Measurements from ENCODE around the gene ESRP2.

The ESRP2 gene

DNA sequence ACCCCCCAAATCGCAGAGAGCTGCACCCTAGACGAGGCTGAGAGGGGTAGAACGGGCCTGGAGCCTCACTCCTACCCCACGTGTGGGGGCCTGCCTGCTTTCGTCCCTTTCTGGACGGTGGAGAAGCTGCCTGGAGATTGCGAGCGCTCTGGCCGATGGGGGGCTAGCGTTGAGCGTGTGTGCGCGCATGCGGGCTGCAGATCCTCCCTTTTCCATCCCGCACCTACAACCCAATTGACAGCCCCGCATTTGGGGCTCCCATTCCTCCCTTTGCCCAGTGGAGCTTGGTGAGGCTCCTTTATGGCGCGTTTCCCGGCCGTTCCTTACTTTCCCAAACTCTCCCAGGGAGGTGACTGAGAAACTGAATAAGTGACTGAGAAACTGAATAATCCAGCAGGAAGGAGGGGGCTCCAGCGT is 907 bp upstream of the ESRP2 start:
- FAIRE-seq: no peak

DNA sequence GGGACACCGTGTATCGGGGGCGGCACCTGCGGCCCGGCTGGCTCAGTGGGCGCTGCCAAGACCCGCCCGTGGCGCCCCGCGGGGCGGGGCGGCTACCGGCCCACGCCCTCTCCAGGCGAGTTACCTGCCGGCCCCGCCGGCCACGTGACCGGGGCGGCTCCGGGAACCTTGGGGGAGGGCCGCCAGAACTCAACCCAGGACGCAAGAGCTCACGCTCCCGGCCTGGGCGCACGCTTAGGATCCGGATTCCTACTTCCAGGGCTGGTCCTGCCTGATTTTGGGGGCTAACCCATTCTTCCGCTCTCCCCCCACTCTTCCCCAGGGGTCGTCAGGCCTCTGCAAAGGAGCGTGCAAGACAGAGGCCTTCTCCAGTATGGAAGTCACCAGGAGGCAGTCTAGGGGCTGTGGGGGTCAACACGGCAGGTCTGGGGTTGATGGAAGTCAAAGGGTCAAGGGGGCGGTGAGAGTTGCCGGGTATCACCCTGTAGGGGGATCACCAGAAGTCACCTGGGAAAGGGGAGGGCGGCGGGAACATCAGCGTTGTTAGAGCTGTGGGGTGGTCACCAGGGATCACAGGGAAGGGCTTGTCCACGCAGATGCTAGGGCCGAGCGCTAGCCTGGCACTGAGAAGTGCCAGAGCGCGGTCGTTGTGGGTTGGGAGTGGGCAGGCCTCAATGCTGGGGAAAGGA is 354 bp upstream of the ESRP2 start:
- FAIRE-seq: no peak

GRCh38 chr16:68235108-68235886 is 630 bp downstream of the ESRP2 start:
- no peak for FAIRE-seq

- no peak for FAIRE-seq
These were observed 1.5 kb downstream of the ESRP2 start for GRCh38 chr16:68234188-68235107.

DNA sequence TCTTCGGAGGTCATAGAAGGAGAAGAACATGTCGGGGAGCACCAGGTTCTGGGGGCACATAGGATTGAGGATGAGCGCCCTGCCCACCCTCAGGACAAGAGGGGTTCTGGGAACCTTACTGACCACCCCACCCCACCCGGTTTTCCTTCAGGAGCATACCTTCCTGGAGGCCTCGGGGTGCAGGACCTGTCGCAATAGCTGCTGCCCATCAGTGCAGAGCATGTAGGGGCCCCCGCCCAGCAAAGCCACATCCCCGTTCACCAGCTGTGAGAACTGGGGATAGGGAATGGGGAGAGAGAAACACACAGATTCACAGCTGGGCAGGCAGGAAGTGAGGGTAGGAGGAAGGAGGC is 2.1 kb downstream of the ESRP2 start:
- no peak for FAIRE-seq

DNA sequence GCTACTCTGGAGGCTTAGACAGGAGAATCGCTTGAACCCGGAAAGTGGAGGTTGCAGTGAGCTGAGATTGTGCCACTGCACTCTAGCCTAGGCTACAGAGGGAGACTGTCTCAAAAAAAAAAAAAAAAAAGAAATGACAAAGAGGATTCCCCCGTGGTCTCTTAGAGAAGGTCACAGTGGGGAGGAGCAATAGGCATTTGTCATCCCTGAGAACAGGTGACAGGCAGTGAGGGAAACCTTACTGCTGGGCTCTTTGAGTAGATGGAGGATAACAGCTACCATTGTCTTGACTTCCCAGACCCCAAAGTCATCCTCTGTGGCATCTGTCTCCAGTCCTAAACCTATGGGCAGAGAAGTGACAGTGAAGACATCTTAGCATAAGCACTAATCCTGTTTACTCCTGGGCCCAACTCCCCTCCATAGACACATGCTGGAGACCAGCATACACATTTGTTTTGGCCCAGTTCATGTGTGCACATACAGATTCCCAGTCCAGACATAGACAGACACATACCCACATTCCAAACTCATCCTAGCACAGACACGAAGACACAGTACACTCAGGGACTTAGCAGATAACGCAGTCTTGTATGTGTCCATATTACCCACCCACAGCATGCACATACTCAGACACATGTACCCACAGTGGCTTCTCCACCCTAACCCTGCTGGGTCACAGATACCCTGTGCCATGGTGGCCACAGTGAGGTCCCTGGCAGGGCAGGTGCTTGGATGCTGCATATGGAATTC is 2.7 kb downstream of the ESRP2 start:
- no peak for FAIRE-seq

DNA sequence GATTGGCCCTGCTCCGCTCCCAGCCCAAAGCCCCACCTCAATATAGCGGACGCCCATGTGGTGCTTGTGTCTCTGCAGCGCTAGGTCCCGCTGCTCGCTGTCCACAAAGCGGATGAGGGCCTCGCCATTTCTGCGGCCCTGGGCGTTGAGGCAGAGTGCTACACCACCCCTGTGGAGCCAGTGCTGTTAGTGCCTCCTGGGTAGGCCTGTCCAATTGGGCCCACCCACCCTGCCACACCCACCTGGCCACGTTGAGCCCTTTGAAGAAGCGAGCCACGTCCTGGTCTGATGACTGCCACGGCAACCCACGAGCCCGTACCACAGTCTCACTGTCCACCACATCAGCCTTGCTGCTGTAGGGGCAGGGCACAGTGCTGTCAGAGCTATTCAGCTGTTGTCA is 3.6 kb downstream of the ESRP2 start:
- no peak for FAIRE-seq

GRCh38 chr16:68231384-68232136 is 4.4 kb downstream of the ESRP2 start:
- FAIRE-seq: no peak

DNA sequence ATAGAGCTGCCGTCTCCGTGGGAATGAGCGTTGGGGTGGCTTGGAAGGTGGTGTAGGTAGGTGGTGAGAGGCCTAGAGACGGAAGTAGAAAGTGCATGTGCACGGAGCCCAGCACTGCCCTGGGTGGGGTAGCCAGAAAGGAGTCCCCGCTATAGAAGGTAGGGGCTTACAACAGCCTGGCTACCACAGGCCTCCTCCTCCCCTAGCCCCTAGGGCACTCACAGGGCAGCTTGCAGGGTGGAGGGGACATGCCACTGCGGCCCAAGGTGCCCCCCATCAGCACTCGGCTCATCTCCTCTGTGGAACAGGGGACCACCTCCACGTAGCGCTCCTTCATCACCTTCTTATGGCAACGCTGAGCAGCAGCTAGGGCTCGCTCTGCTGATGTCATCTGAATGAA is 5.0 kb downstream of the ESRP2 start:
- no peak for FAIRE-seq

DNA sequence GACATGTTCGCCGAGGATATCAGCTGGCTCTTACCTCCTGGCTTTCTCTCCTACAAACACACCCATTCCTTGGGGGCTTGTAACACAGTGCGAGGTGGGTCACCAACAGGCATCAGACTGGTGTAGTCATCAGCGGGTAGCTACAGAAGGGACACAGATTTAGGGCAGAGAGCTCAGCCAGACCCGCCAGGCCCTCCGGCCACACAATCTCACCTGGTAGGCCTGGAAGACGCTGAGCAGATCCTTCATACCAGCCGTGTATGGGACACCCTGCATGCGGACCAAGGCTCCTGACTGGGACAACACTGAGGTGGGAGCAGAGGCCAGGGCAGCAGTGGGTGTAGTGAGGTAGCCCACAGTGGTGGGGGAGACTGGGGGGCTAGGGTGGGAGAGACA is 5.8 kb downstream of the ESRP2 start:
- FAIRE-seq: no peak

DNA sequence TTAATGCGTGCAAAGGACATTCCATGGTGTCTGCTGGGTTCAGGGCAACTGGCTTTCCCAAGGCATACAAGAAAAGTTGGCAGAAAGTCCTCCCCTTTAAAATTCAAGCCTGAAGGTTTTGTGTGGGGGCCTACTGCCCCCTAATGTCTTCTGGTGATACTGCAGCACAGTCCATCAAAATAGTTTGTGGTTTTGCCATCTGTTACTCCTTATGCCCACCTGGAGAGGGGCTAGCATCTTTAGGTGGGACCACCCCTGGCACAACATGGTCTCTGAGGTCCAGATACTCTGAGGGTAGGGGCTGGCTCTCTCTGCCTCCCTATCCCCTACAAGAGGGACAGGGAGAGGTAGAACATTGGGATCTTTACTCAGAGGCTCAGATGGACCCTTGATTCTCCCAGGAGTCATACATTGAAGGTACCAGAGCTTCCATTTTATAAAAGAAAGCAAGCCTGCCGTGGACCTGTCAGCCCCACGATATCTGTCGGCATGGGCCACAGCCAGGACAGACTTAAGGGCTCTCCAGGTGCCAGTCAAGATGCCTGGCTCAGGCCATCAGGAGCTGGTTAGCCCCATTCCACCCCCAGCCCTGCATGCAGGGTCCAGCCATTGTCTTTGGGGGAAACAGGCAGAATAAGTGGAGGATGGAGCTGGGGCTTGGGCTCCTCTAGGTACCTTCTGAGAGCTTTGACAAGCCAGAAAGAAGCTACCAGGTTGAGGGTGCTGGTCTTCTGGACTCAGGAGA is 6.3 kb downstream of the ESRP2 start:
- no peak for FAIRE-seq

- no peak for FAIRE-seq
These were observed 7.3 kb downstream of the ESRP2 start for GRCh38 chr16:68228652-68229051.

DNA sequence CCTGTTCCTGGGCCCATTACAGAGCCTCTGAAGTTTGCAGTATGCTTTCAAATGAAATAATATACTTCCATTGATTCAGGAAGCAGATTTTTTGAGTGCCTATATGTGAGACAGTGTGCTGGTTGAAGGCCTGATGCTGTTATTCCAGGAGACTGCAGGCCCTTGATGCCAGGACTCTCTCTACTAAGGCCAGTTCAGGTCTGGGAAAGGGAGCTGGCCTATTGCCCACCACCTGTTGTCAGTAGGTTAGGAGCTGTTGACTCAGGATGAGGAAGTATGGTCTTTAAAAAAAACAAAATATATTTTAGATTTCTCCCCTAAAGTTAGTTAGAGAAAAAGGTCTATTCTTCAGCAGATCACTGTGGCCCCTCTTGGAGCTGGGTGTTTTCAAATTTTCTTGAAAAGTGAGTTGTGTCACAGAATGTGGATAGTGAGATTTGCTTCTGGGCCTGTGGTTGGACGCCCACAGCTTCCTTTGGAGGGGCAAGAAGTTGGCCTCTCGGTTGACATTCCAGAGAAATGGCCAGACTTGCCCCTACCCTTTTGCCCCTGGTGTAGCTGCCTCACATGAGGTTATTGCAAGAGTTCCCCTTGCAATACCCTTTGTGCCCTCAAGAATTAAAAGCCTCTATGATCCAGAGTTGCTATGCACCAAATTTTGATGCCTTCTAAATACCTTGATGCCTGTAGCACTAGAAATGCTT is 7.9 kb downstream of the ESRP2 start:
- no peak for FAIRE-seq

- FAIRE-seq: no peak
These were observed 8.6 kb downstream of the ESRP2 start for GRCh38 chr16:68227183-68227793.

- no peak for FAIRE-seq
These were observed 9.8 kb downstream of the ESRP2 start for GRCh38 chr16:68226116-68226515.

DNA sequence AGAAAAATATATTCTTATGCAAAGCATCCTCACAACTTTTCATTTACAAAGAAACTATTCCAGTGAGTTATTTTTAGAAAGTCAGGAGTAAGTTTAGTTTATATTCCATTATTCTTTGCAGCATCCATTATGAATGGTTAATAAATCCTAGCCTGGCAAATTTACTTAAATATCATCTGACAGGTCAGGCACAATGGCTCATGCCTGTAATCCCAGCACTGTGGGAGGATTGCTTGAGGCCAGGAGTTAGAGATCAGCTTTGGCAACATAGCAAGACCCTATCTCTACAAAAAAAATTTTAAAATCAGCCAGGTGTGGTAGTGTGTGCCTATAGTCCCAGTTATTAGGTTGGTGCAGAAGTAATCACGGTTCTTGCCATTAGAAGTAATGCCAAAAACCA is 12.9 kb downstream of the ESRP2 start:
- FAIRE-seq: no peak

GRCh38 chr16:68219725-68220351 is 16.1 kb downstream of the ESRP2 start:
- no peak for FAIRE-seq

GRCh38 chr16:68217506-68217905 is 18.4 kb downstream of the ESRP2 start:
- no peak for FAIRE-seq

GRCh38 chr16:68216240-68216639 is 19.7 kb downstream of the ESRP2 start:
- no peak for FAIRE-seq

DNA sequence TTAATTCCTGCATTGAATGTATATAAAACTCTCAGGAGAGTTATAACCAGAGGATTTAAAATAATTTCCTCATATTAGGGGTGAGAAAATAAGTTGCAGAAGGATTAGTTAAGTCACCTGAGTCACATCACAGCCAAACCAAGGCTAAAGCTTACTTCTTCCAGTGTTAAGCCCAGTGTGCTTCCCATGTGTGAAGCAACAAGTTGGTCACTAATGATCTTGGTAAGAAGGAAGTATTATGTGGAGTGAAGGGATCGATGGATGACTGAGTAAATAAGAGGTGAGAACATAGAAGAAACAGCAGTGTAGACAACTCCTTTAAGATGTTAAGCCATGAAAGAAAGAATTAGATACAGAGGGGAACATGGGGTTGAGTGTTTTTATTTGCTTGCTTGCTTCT is 20.6 kb downstream of the ESRP2 start:
- FAIRE-seq: no peak

Data from colon (tissue), 2 donors.